Measurements from ENCODE around the gene CPAMD8.
"Not testable (repeated sequence)": the region's sequence is repeated elsewhere in the genome, so short reads cannot be mapped to it uniquely, and the experiment has no call there.

CPAMD8 gene

GRCh38 chr19:17041976-17042375 is 15.4 kb upstream of the CPAMD8 start:
- no peak for DNase-seq (ENCODE audit: low spot score)

- no peak for DNase-seq (ENCODE audit: low spot score)
These were observed 11.4 kb upstream of the CPAMD8 start for GRCh38 chr19:17037966-17038500.

- no peak for DNase-seq (ENCODE audit: low spot score)
These were observed 10.6 kb upstream of the CPAMD8 start for GRCh38 chr19:17037184-17037583.

GRCh38 chr19:17036640-17037039 is 10.0 kb upstream of the CPAMD8 start:
- DNase-seq (ENCODE audit: low spot score) = no peak

- no peak for DNase-seq (ENCODE audit: low spot score)
These were observed 9.3 kb upstream of the CPAMD8 start for GRCh38 chr19:17035842-17036424.

- no peak for DNase-seq (ENCODE audit: low spot score)
These were observed 5.1 kb upstream of the CPAMD8 start for GRCh38 chr19:17031741-17032140.

- no peak for DNase-seq (ENCODE audit: low spot score)
These were observed 945 bp upstream of the CPAMD8 start for GRCh38 chr19:17027535-17027975.

GRCh38 chr19:17025991-17026658 is 485 bp downstream of the CPAMD8 start:
- DNase-seq (ENCODE audit: low spot score) = no peak

- no peak for DNase-seq (ENCODE audit: low spot score)
These were observed 1.2 kb downstream of the CPAMD8 start for GRCh38 chr19:17025361-17025760.

GRCh38 chr19:17024941-17025340 is 1.7 kb downstream of the CPAMD8 start:
- DNase-seq (ENCODE audit: low spot score) = not testable (repeated sequence)

- no peak for DNase-seq (ENCODE audit: low spot score)
These were observed 2.8 kb downstream of the CPAMD8 start for GRCh38 chr19:17023805-17024204.

- DNase-seq (ENCODE audit: low spot score) = no peak
These were observed 3.9 kb downstream of the CPAMD8 start for GRCh38 chr19:17022738-17023137.

- no peak for DNase-seq (ENCODE audit: low spot score)
These were observed 4.6 kb downstream of the CPAMD8 start for GRCh38 chr19:17021793-17022590.

- no peak for DNase-seq (ENCODE audit: low spot score)
These were observed 5.3 kb downstream of the CPAMD8 start for GRCh38 chr19:17021328-17021727.

- DNase-seq (ENCODE audit: low spot score) = no peak
These were observed 5.8 kb downstream of the CPAMD8 start for GRCh38 chr19:17020823-17021222.

- DNase-seq (ENCODE audit: low spot score) = peak; percentile 65
These were observed 6.2 kb downstream of the CPAMD8 start for GRCh38 chr19:17020385-17020784.

- not testable (repeated sequence) for DNase-seq (ENCODE audit: low spot score)
These were observed 12.3 kb downstream of the CPAMD8 start for GRCh38 chr19:17014212-17014861.

- no peak for DNase-seq (ENCODE audit: low spot score)
These were observed 15.1 kb downstream of the CPAMD8 start for GRCh38 chr19:17011485-17011884.

- DNase-seq (ENCODE audit: low spot score) = no peak
These were observed 20.0 kb downstream of the CPAMD8 start for GRCh38 chr19:17006579-17006978.

- no peak for DNase-seq (ENCODE audit: low spot score)
These were observed 21.6 kb downstream of the CPAMD8 start for GRCh38 chr19:17005000-17005399.

- no peak for DNase-seq (ENCODE audit: low spot score)
These were observed 22.2 kb downstream of the CPAMD8 start for GRCh38 chr19:17004386-17004785.

GRCh38 chr19:17002455-17002854 is 24.2 kb downstream of the CPAMD8 start:
- DNase-seq (ENCODE audit: low spot score) = no peak
